ENCODE results near the gene PAXX.

DNA sequence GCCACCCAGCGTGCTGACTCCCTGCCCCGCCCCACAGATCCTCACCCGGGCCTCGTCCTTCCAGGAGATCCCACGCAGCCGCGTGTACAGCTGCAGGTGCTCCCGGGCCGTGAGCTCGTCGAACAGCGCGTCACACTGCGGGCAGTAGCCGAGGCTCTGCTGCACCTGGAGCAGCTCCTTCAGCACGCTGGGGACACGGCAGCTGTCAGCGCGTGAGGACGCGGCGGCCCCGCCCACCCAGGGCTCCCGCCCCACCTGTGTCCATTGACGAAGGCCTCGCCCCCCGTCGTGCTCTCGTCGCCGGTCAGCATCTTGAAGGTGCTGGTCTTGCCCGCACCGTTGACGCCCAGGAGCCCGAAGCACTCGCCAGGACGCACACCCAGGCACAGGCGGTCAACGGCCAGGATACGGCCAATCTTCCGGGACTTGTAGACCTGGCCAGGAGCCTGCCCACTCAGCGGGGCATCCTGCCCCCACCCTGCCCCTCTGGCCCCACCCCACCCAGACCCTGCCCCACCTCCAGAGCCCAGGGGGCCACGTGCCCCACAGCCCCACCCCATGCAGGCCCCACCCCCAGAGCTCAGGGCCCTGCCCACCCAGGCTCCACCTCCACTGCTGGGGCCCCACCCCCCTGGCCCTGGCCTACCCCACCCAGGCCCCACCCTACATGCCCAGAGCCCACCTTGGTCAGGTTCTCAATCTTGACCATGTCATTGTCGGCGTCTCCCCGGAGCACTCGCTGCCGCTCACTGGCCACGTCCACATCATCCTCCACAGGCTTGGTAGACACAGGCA is 17.9 kb downstream of the PAXX start:
- TF ChIP-seq, protein P1, sequence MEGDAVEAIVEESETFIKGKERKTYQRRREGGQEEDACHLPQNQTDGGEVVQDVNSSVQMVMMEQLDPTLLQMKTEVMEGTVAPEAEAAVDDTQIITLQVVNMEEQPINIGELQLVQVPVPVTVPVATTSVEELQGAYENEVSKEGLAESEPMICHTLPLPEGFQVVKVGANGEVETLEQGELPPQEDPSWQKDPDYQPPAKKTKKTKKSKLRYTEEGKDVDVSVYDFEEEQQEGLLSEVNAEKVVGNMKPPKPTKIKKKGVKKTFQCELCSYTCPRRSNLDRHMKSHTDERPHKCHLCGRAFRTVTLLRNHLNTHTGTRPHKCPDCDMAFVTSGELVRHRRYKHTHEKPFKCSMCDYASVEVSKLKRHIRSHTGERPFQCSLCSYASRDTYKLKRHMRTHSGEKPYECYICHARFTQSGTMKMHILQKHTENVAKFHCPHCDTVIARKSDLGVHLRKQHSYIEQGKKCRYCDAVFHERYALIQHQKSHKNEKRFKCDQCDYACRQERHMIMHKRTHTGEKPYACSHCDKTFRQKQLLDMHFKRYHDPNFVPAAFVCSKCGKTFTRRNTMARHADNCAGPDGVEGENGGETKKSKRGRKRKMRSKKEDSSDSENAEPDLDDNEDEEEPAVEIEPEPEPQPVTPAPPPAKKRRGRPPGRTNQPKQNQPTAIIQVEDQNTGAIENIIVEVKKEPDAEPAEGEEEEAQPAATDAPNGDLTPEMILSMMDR (IDR thresholded peaks at IDR 0.05): no peak
- no peak for TF ChIP-seq POLR2A (IDR thresholded peaks at IDR 0.05)

Measured in uterus (tissue), 2 donors.